Hematopoietic multipotent progenitor cell treated with erythropoietin and hydrocortisone succinate and interleukin-3 and kit ligand, for 8 days (in vitro differentiated cells): ENCODE data around the gene SPDL1.

ENCODE experiments used
- DNase-seq: peaks from one replicate; pipeline ENCODE4 v3.0.0-alpha.2; 2015

SPDL1 gene

GRCh38 chr5:169632946-169633345 is 49.4 kb downstream of the SPDL1 start:
- no peak for DNase-seq

GRCh38 chr5:169634606-169635005 is 51.0 kb downstream of the SPDL1 start:
- no peak for DNase-seq

GRCh38 chr5:169635936-169636335 is 52.4 kb downstream of the SPDL1 start:
- no peak for DNase-seq

GRCh38 chr5:169636477-169637084 is 53.0 kb downstream of the SPDL1 start:
- no peak for DNase-seq

- DNase-seq = peak; percentile 64
Measured at GRCh38 chr5:169637085-169637548, 53.5 kb downstream of the SPDL1 start, which contains the start of gene DOCK2. DOCK2 (plus strand) TSS chr5:169637275; CDS start chr5:169637327, 52 bp downstream.

GRCh38 chr5:169637549-169638121 is 54.1 kb downstream of the SPDL1 start:
- DNase-seq = peak; percentile 52

GRCh38 chr5:169641253-169641652 is 57.7 kb downstream of the SPDL1 start:
- DNase-seq = no peak

- no peak for DNase-seq
Measured at GRCh38 chr5:169646856-169647255, 63.3 kb downstream of the SPDL1 start.

GRCh38 chr5:169647566-169647965 is 64.0 kb downstream of the SPDL1 start:
- no peak for DNase-seq

GRCh38 chr5:169648725-169649310 is 65.2 kb downstream of the SPDL1 start:
- no peak for DNase-seq

- no peak for DNase-seq
Measured at GRCh38 chr5:169649486-169649885, 65.9 kb downstream of the SPDL1 start.

GRCh38 chr5:169650701-169651331 is 67.2 kb downstream of the SPDL1 start:
- DNase-seq = peak; percentile 59

GRCh38 chr5:169651526-169651925 is 68.0 kb downstream of the SPDL1 start:
- no peak for DNase-seq

- no peak for DNase-seq
Measured at GRCh38 chr5:169652057-169652456, 68.5 kb downstream of the SPDL1 start.

GRCh38 chr5:169653091-169653490 is 69.5 kb downstream of the SPDL1 start:
- peak; percentile 44 for DNase-seq
